ENCODE results near the gene SPAG5. TPM values are rescaled to one million over a fixed set of nuclear protein-coding genes. Genes with fewer than 3 reads are reported as not detected.
"Not testable (repeated sequence)": the region's sequence is repeated elsewhere in the genome, so short reads cannot be mapped to it uniquely, and the experiment has no call there.

SPAG5 gene
- total RNA-seq, 3 donors from 2014 or later = 3.3 to 5.8 (median 4.1) TPM

DNA sequence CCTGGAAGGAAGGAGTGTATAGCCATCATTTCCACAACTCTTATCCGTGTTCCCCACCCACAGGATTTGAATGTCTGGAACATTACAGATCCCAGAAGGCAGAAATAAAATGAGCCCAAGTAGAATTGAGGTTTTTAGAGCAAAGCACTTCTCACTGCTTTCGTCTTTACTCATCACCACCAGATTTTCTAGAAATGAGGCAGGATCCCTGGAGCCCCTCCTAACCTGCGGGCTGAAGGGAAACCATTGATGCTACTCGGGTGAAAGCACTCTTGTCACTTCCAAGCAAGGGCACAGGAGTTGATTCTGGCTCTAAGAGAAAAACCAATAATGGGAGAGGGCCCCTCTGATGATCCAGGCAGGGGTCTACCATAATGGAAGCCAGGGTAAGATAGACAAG is 19.3 kb downstream of the SPAG5 start:
- Histone ChIP-seq H3K4me3 (no peak overlapping the region), H3K4me1 (no peaks in the 10 kb centered on the region), H3K27me3 (no peaks in the 10 kb centered on the region), H3K36me3 (no peaks in the 10 kb centered on the region), H3K27ac (no peak overlapping the region), H3K9me3 (no peaks in the 10 kb centered on the region)
- TF ChIP-seq POLR2AphosphoS5 (IDR thresholded peaks at IDR 0.05) (no peak), POLR2A (IDR thresholded peaks at IDR 0.05) (no peak)
- no peak for DNase-seq (ENCODE audit: low spot score in 2 of 2)
- intact Hi-C loops (cut with DNase I; ENCODE audit: low total_unique reads) = no loop called here

DNA sequence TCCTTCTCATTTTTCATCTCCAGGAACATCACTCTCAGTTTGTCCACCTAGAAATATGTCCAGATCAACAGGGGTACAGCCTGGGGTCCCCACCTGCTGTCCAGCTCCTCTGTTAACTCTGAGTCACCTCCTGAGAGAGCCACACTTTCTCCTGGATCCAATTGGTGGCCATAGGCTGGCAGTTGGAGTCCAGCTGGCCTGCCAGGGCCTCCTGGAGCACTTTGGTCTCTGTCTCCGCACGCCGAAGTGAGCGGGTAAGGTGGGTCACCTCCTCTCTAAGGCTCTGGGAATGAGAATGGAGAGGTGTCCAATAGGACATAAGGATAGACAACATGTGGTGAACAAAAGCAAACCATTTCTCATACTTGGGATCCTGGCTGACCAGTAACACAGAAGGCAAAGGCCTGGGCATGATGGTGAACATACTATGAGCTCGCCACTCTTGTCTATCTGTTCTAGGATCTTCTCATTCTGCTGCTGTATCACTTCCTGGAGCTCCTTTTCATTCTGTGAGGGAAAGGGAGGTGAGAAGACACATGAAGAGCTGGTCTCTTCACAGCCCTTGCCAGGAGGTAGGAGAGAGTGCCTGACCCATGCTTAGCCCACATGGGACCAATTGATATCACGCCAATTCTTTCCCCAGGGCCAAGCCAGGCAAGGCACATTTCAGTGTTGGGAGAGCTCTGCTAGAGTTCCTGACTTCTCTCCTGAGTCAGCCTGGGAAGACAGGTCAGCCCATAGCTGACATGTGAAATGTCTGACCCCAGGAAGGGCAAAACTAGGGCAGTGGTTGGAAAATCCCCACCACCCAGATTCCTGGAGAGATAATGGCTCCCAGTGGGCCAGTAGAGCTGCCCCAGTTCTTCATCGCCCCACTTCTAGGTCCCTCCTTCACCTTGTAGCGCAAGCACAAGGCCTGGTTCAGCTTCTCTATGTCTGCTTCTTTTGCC is 20.3 kb downstream of the SPAG5 start:
- Histone ChIP-seq H3K4me1 (no peaks in the 10 kb centered on the region), H3K4me3 (no peak overlapping the region), H3K27ac (no peak overlapping the region), H3K36me3 (no peaks in the 10 kb centered on the region), H3K9me3 (no peaks in the 10 kb centered on the region), H3K27me3 (no peaks in the 10 kb centered on the region)
- DNase-seq (ENCODE audit: low spot score in 2 of 2) = no peak
- TF ChIP-seq POLR2A (IDR thresholded peaks at IDR 0.05) (no peak), POLR2AphosphoS5 (IDR thresholded peaks at IDR 0.05) (no peak)
- TF ChIP-seq, protein P1, sequence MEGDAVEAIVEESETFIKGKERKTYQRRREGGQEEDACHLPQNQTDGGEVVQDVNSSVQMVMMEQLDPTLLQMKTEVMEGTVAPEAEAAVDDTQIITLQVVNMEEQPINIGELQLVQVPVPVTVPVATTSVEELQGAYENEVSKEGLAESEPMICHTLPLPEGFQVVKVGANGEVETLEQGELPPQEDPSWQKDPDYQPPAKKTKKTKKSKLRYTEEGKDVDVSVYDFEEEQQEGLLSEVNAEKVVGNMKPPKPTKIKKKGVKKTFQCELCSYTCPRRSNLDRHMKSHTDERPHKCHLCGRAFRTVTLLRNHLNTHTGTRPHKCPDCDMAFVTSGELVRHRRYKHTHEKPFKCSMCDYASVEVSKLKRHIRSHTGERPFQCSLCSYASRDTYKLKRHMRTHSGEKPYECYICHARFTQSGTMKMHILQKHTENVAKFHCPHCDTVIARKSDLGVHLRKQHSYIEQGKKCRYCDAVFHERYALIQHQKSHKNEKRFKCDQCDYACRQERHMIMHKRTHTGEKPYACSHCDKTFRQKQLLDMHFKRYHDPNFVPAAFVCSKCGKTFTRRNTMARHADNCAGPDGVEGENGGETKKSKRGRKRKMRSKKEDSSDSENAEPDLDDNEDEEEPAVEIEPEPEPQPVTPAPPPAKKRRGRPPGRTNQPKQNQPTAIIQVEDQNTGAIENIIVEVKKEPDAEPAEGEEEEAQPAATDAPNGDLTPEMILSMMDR (IDR thresholded peaks at IDR 0.05) = no peak
- intact Hi-C loops (cut with DNase I; ENCODE audit: low total_unique reads) = no loop called here

DNA sequence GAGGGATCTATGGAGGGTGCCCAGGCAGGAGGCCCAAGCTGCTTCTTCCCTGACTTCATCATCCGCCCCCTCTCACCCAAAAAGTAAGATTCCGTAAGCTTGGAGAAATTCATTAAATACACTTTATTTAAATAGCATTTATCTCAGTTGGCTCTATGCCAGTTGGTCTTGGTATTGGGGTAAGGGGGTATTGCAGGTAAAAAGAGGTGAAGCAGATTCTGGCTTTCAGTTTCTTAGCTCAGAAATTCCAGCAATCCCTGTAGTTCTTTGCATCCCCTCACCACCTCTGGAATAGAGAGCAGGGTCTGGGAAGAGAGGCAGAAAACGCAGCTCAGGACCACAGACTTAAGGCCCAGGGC is 21.4 kb downstream of the SPAG5 start:
- DNase-seq (ENCODE audit: low spot score in 2 of 2) = no peak
- TF ChIP-seq, protein P1 (IDR thresholded peaks at IDR 0.05) = no peak
- TF ChIP-seq POLR2AphosphoS5 (IDR thresholded peaks at IDR 0.05) (no peak), POLR2A (IDR thresholded peaks at IDR 0.05) (no peak)
- Histone ChIP-seq H3K9me3 (no peaks in the 10 kb centered on the region), H3K27ac (peak overlapping the region; percentile 56 to 76), H3K36me3 (no peaks in the 10 kb centered on the region), H3K27me3 (no peaks in the 10 kb centered on the region), H3K4me3 (peak overlapping the region in 1 of 3 donors; percentile 64), H3K4me1 (no peaks in the 10 kb centered on the region)
- intact Hi-C loops (cut with DNase I; ENCODE audit: low total_unique reads) = no loop called here

DNA sequence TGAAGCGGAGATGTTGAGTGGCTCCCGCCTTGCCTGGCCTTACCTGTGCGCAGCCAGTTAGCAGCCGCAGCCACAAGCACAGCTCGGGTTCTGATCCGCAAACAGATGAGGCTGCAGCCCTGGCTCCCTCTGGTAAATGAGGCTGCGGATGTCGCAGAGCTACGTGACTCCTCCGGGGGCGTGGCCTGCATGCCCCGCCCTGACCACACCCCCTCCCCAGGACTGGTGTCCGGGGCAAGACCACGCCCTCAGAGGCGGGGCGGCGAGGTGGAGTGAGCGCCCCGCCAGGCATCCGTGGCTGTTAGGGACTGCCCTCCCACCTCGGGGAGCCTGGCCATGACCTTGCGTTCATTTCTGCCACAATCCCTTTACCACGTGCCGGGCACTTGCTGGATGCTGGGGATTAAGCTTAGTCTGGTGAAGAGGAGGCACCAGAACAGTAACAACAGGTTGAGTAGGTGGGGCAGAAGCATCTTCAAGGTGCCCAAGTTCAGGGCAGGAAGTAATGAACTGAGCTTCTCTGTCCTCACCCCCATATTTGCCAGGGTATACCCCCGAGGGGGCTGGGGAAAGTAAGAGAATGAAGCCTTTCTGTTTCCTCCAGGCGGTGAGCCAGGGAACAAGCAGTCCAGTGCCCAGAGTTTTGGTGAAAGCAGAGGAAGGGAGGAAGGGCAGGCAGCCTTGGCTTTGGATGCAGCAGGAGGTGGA is 21.9 kb downstream of the SPAG5 start, which contains the start of gene ALDOC:
Gene ALDOC, minus strand, starts transcription at position 138 of the 708 bp plus-strand sequence. CDS start 1,363 bp downstream, outside the sequence.
- Histone ChIP-seq H3K27ac (peak within 1 kb of the TSS; percentile 56 to 76), H3K27me3 (no peaks in the 10 kb centered on the region), H3K4me3 (peak within 1 kb of the TSS; percentile 0 to 64 (median 42))

DNA sequence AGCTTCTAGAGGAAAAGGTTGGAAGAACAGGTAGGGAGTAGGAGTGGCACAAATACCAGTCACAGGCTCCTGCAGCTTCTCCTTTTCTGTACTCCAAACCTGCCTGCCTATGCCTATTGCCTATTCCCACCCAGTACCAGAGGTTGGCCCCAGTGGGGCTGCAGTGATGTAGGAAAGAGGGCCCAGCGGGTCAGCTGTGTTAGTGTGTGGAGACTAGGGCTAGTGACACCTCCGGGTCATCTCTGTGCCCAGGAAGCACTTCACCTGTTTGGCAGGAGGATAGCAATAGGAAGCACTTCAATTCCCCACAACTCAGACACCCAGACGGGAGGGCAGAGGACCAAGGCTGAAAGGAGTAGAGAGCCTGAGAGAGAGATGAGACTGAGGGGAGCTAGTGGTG is 22.8 kb downstream of the SPAG5 start:
- H3K4me1 ChIP-seq; H3K27ac ChIP-seq; H3K9me3 ChIP-seq; H3K27me3 ChIP-seq; H3K36me3 ChIP-seq; DNase-seq (ENCODE audit: low spot score in 2 of 2); intact Hi-C loops (cut with DNase I; ENCODE audit: low total_unique reads): not testable (repeated sequence)
- peak overlapping the region in 2 of 3 donors; percentile 11 to 12 for H3K4me3 ChIP-seq

More for the DNA sequence above, 21.9 kb downstream of the SPAG5 start, which contains the start of gene ALDOC:
- Histone ChIP-seq H3K36me3 (no peaks in the 10 kb centered on the region), H3K4me1 (no peaks in the 10 kb centered on the region), H3K9me3 (no peaks in the 10 kb centered on the region)
- TF ChIP-seq POLR2A (IDR thresholded peaks at IDR 0.05) (peak; percentile 31), POLR2AphosphoS5 (IDR thresholded peaks at IDR 0.05) (peak; percentile 48 to 76 (median 53))
- TF ChIP-seq, protein P1 (IDR thresholded peaks at IDR 0.05) = no peak
- intact Hi-C loops (cut with DNase I; ENCODE audit: low total_unique reads) = no loop called here
- peak; percentile 93 to 96 for DNase-seq (ENCODE audit: low spot score in 2 of 2)
